Skeletal muscle cell (primary cell): ENCODE measurements around the gene ZNF28.
"Not testable (repeated sequence)": the region's sequence is repeated elsewhere in the genome, so short reads cannot be mapped to it uniquely, and the experiment has no call there.

ENCODE experiments used
- DNase-seq: peaks from one replicate; pipeline ENCODE4 v3.0.0-alpha.2; 2010; ENCODE audit warnings: low read depth
- H3K4me3 ChIP-seq: 2 replicates; pipeline ENCODE4 v1.5.1; 2011; ENCODE audit warnings: low read depth, mild to moderate bottlenecking, control low read depth, low read length, moderate library complexity

Gene ZNF28

GRCh38 chr19:52785506-52785905, 35.9 kb downstream of the ZNF28 start:
- no peak overlapping the region for H3K4me3 ChIP-seq
- DNase-seq, result no peak

GRCh38 chr19:52782864-52783263, 38.6 kb downstream of the ZNF28 start:
- not testable (repeated sequence) for DNase-seq

GRCh38 chr19:52778811-52779210, 42.6 kb downstream of the ZNF28 start:
- DNase-seq, result no peak
- H3K4me3 ChIP-seq, result no peak overlapping the region

More at GRCh38 chr19:52782864-52783263, 38.6 kb downstream of the ZNF28 start:
- not testable (repeated sequence) for H3K4me3 ChIP-seq

- not testable (repeated sequence) for DNase-seq, H3K4me3 ChIP-seq
Observed at GRCh38 chr19:52756447-52756846, 65.0 kb downstream of the ZNF28 start.

- H3K4me3 ChIP-seq, result no peak overlapping the region
- DNase-seq, result no peak
Observed at GRCh38 chr19:52749780-52750179, 71.7 kb downstream of the ZNF28 start.

GRCh38 chr19:52748336-52748950, 73.0 kb downstream of the ZNF28 start:
- H3K4me3 ChIP-seq, result no peak overlapping the region
- DNase-seq, result no peak
